Measurements from ENCODE around the gene PPP1R3F. TPM values are rescaled to one million over a fixed set of nuclear protein-coding genes. Genes with fewer than 3 reads are reported as not detected.

Gene PPP1R3F
- total RNA-seq, 4 donors from 2014 or later, result 2.0 to 18.7 (median 2.8) TPM

GRCh38 chrX:49254639-49255038 lies 15.0 kb upstream of the PPP1R3F start:
- no peak for TF ChIP-seq EP300 (IDR thresholded peaks at IDR 0.05; ENCODE audit: low read depth)
- no peak for TF ChIP-seq CTCF (IDR thresholded peaks at IDR 0.05)
- TF ChIP-seq POLR2AphosphoS5 (IDR thresholded peaks at IDR 0.05), result no peak
- no peak for TF ChIP-seq POLR2A (IDR thresholded peaks at IDR 0.05)
- no peaks in the 10 kb centered on the region for H3K27me3 ChIP-seq
- H3K36me3 ChIP-seq, result no peaks in the 10 kb centered on the region
- intact Hi-C loops (cut with DNase I; ENCODE audit: low total_unique reads), result no loop called here
- in situ Hi-C loops (cut with MboI; ENCODE audit: low pct_ligation_motif_present in 1 of 4, low pct_unique_long_range_greater_than_20kb in 1 of 4, low sequenced_read_pairs in 3 of 4), result no loop called here
- no peaks in the 10 kb centered on the region for H3K9me3 ChIP-seq
- no peak overlapping the region for H3K27ac ChIP-seq
- DNase-seq, result no peak
- WGBS, 2 donors (ENCODE audit: low coverage in 1 of 2), result 83% methylated on average over 7 of the region's 7 CpGs; no CpG with 5 or more reads in 1 of the 2 donors
- no peaks in the 10 kb centered on the region for H3K4me1 ChIP-seq
- no peak overlapping the region for H3K4me3 ChIP-seq

- Histone ChIP-seq H3K4me3 (no peak overlapping the region), H3K36me3 (no peaks in the 10 kb centered on the region), H3K4me1 (no peaks in the 10 kb centered on the region), H3K27me3 (no peaks in the 10 kb centered on the region), H3K9me3 (no peaks in the 10 kb centered on the region), H3K27ac (no peak overlapping the region)
- WGBS, 2 donors (ENCODE audit: low coverage in 1 of 2), result 74% methylated on average over 9 of the region's 9 CpGs; no CpG with 5 or more reads in 1 of the 2 donors
- TF ChIP-seq CTCF (IDR thresholded peaks at IDR 0.05), result no peak
- no peak for DNase-seq
- in situ Hi-C loops (cut with MboI; ENCODE audit: low pct_ligation_motif_present in 1 of 4, low pct_unique_long_range_greater_than_20kb in 1 of 4, low sequenced_read_pairs in 3 of 4), result no loop called here
- intact Hi-C loops (cut with DNase I; ENCODE audit: low total_unique reads), result no loop called here
These were observed 13.2 kb upstream of the PPP1R3F start for GRCh38 chrX:49256268-49256995.

- in situ Hi-C loops (cut with MboI; ENCODE audit: low pct_ligation_motif_present in 1 of 4, low pct_unique_long_range_greater_than_20kb in 1 of 4, low sequenced_read_pairs in 3 of 4) (no loop called here), intact Hi-C loops (cut with DNase I; ENCODE audit: low total_unique reads) (no loop called here)
- Histone ChIP-seq H3K9me3 (no peaks in the 10 kb centered on the region), H3K36me3 (no peaks in the 10 kb centered on the region), H3K4me3 (no peak overlapping the region), H3K4me1 (no peaks in the 10 kb centered on the region), H3K27me3 (no peaks in the 10 kb centered on the region), H3K27ac (no peak overlapping the region)
- TF ChIP-seq CTCF (IDR thresholded peaks at IDR 0.05) (no peak), POLR2AphosphoS5 (IDR thresholded peaks at IDR 0.05) (no peak), POLR2A (IDR thresholded peaks at IDR 0.05) (no peak), EP300 (IDR thresholded peaks at IDR 0.05; ENCODE audit: low read depth) (no peak)
- WGBS, 2 donors (ENCODE audit: low coverage in 1 of 2), result 78% methylated on average over 14 of the region's 14 CpGs; no CpG with 5 or more reads in 1 of the 2 donors
- DNase-seq, result no peak
These were observed 12.4 kb upstream of the PPP1R3F start for GRCh38 chrX:49257074-49257790.

DNA sequence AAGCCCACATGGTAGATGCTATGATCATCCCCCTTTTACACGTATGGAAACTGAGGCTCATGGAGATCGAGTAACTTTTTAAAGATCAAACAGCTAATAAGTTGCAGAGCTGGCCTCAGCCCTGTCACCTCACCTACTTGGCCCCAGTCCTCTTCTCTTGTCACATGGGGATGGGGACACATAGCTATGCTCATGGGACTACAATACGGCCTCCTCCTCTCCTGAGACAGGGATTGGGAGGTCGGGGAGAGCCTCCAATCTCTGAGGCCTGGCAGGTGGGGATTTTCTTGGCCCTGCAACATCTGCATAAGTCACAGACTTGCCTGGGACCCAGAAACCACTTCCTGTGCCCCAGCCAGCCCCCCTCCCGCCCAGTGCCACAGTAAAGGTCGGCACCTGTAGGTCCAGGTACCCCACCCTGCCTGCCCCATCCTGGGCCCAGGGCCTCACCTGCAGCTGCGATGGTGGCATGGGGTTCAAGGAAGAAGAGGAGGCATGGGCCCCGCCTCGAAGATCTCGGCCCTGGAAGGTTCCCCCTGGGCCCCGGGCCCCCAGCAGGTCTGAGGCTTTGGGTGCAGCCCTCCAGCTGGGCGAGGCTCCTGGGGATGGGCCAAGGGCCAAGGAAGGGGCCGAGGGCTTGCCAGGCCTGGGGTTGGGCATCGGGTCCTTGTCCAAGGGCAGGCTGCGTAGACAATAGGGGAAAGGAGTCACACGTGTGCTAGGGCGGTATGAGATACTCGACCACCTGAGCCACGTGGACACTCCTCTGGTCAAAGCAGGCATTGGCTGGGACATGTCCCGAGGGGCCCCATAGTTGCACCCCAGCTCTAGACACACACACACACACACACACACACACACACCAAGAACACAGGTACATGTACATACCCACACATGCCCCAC lies 11.5 kb upstream of the PPP1R3F start:
- Histone ChIP-seq H3K27me3 (no peaks in the 10 kb centered on the region), H3K4me3 (no peak overlapping the region), H3K4me1 (no peaks in the 10 kb centered on the region), H3K9me3 (no peaks in the 10 kb centered on the region), H3K27ac (no peak overlapping the region), H3K36me3 (no peaks in the 10 kb centered on the region)
- DNase-seq, result no peak
- in situ Hi-C loops (cut with MboI; ENCODE audit: low pct_ligation_motif_present in 1 of 4, low pct_unique_long_range_greater_than_20kb in 1 of 4, low sequenced_read_pairs in 3 of 4), result no loop called here
- no peak for TF ChIP-seq POLR2A (IDR thresholded peaks at IDR 0.05)
- TF ChIP-seq POLR2AphosphoS5 (IDR thresholded peaks at IDR 0.05), result no peak
- TF ChIP-seq CTCF (IDR thresholded peaks at IDR 0.05), result no peak
- no peak for TF ChIP-seq EP300 (IDR thresholded peaks at IDR 0.05; ENCODE audit: low read depth)
- intact Hi-C loops (cut with DNase I; ENCODE audit: low total_unique reads), result no loop called here
- 60% methylated on average over 20 of the region's 20 CpGs; no CpG with 5 or more reads in 1 of the 2 donors for WGBS, 2 donors (ENCODE audit: low coverage in 1 of 2)

Measured in transverse colon (tissue), 4 donors.